GM06990 (cell line): ENCODE measurements around the gene ACSS1.

Source experiments
- DNase-seq: peaks from one replicate; pipeline ENCODE4 v3.0.0-alpha.2; 2011; ENCODE audit not compliant: insufficient read length; ENCODE audit errors: extremely low read depth
- H3K27me3 ChIP-seq: replicated peaks from 2 replicates; pipeline ENCODE4 v1.6.0; 2011; ENCODE audit warnings: low read length; ENCODE audit not compliant: control insufficient read depth, insufficient read depth
- H3K36me3 ChIP-seq: 2 replicates; pipeline ENCODE4 v1.5.1; 2011; ENCODE audit warnings: low read length; ENCODE audit not compliant: control insufficient read depth, insufficient read depth
- H3K4me3 ChIP-seq: replicated peaks from 2 replicates; pipeline ENCODE4 v1.5.1; 2011; ENCODE audit warnings: low read depth, mild to moderate bottlenecking, control low read depth, low read length
- TF ChIP-seq, protein P1 (sequence below): IDR thresholded peaks from 2 replicates; pipeline ENCODE4 v1.5.1; 2011; ENCODE audit warnings: low read length, control low read depth, mild to moderate bottlenecking, inconsistent platforms; ENCODE audit not compliant: insufficient read depth, poor library complexity, severe bottlenecking

ACSS1 gene

DNA sequence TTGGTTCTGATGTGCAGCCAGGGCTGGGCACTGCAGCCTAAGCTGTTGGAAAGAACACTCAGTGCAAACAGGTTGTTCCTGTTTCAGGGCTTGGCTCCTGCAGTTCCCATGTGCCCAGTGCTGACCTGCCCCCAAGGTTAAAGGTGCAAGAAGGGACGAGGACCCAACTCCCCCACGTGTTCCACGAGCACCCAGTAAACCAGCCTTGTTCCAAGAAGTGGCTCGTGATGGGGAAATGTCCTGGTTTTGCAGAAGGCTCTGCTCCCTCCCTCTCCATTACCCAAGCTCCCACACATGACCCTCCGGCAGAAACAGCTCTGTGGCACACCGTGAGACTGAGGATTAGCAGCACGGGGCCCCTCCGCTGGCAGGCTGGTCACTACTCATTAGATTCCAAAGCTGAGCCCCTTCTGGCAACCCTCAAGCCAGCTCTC lies 9.4 kb downstream of the ACSS1 start:
- Histone ChIP-seq H3K36me3 (peaks cover 4% of the 10 kb centered on the region), H3K27me3 (no peaks in the 10 kb centered on the region), H3K4me3 (no peak overlapping the region)
- TF ChIP-seq, protein P1, sequence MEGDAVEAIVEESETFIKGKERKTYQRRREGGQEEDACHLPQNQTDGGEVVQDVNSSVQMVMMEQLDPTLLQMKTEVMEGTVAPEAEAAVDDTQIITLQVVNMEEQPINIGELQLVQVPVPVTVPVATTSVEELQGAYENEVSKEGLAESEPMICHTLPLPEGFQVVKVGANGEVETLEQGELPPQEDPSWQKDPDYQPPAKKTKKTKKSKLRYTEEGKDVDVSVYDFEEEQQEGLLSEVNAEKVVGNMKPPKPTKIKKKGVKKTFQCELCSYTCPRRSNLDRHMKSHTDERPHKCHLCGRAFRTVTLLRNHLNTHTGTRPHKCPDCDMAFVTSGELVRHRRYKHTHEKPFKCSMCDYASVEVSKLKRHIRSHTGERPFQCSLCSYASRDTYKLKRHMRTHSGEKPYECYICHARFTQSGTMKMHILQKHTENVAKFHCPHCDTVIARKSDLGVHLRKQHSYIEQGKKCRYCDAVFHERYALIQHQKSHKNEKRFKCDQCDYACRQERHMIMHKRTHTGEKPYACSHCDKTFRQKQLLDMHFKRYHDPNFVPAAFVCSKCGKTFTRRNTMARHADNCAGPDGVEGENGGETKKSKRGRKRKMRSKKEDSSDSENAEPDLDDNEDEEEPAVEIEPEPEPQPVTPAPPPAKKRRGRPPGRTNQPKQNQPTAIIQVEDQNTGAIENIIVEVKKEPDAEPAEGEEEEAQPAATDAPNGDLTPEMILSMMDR, result no peak
- DNase-seq, result no peak

DNA sequence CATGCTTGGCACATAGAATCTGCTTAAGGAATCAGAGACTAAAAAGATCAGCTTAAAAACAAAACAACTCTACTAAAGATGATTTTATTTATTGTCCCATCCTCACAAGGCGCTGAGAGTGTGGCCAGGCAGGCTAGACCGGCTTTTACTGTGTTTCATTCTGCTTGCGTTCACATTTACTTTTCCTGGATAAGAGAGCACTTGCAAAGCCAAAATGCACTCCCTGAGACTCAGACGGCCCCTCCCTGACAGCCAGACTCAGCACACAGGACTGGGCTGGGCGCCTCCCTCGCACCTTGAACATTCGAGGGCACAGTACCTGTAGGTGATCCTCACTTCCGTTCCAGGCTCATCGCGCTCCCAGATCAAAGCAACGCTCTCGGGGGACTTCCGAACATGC lies 10.2 kb downstream of the ACSS1 start:
- Histone ChIP-seq H3K27me3 (no peaks in the 10 kb centered on the region), H3K4me3 (no peak overlapping the region), H3K36me3 (peaks cover 4% of the 10 kb centered on the region)
- TF ChIP-seq, protein P1, result no peak
- no peak for DNase-seq

DNA sequence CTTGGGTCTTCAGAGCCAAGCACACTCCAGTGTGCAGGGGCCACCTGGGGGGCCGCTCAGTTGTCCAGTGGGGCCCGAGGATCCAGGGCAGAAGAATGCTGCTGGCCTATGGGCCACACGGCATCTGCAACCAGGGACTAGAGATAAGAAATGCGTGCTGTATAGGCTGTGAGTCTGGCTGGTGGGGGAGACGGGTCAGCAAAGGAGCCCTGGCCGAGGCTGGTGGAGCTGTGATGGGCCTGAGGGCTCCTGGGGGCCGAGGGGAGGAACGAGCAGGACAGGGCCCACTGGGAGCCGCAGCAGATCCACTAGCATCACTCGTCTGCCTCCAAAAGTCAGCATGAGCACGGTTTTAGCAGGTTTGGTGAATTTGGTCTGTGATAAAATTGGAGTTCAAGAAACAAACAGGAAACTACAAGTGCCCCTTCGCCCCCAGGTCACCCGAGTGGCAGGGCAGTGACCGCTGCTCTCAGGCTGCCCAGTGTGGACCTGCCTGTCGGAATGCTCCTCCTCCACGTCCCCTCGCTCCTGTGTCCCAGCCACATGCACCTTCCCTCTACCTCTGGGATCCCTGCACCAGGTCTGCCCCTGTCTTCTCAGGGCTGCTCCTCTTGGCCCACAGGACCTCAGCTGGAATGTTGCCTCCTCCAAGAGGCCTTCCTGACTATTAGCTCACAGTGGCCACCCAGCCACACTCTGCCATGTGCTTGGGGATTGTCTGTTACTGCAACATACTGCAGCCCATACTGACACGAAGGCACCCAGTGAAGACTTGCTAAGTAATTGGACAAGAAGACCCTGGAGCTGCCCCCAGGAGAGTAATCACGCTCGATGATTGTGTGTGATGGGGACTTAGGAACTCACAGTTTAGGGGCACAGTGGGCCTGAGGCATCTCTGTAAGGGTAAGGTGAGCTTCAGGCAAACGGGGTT lies 10.9 kb downstream of the ACSS1 start:
- Histone ChIP-seq H3K27me3 (no peaks in the 10 kb centered on the region), H3K4me3 (no peak overlapping the region), H3K36me3 (peaks cover 4% of the 10 kb centered on the region)
- TF ChIP-seq, protein P1, result no peak
- DNase-seq, result no peak

DNA sequence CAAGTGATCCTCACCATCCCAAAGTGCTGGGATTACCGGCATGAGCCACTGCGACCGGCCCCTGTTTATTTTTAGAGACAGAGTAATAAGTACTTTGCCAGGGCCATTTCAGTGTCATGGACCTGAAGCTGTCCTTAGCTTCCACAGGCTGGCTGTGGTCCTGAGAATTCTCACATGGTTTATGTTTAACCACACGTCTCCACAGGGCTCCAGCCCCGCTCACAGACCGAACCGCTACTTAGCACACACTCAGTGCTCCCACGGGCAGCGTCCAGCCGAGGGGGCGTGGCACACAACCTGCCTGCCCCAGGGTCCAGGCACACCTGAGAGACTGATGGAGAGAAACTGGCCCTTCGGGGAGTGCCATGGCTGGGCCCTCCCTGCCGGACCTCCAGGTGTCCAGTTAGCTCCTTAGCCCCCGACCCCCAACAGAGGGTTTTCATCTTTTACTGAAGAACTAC lies 11.7 kb downstream of the ACSS1 start:
- H3K36me3 ChIP-seq, result peaks cover 4% of the 10 kb centered on the region
- H3K4me3 ChIP-seq, result no peak overlapping the region
- DNase-seq, result no peak
- no peaks in the 10 kb centered on the region for H3K27me3 ChIP-seq
- TF ChIP-seq, protein P1, result no peak

DNA sequence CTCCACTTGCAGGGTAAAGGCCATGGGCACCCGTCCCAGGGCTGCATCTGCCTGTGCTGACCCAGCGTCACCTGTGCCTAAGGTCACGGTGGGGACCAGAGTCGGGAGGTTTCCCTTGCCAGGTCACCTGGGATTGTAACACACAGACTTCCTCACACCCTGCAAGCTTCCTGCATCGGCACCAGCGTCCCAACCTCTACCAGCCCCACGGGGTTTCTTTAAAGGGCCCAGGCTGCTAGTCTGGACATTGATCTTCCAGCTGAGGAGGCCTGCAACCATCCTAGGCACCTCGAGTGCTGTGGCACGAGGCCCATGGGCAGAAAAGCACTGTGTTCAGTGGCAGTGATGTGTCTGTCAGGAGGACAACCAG lies 12.6 kb downstream of the ACSS1 start:
- TF ChIP-seq, protein P1, result no peak
- peaks cover 4% of the 10 kb centered on the region for H3K36me3 ChIP-seq
- H3K4me3 ChIP-seq, result no peak overlapping the region
- no peaks in the 10 kb centered on the region for H3K27me3 ChIP-seq
- DNase-seq, result no peak
